GM20431 (cell line): ENCODE data around the gene RNF113B.

ENCODE experiments used
- in situ Hi-C: fragments of 300-500 bp; cut with MseI, MboI; formaldehyde crosslinking; loops from one replicate; pipeline ENCODE4 v1.15.0; 2020; ENCODE audit warnings: low sequenced_read_pairs; ENCODE audit not compliant: unreplicated experiment

Gene RNF113B

GRCh38 chr13:98206946-98207345, 29.9 kb upstream of the RNF113B start:
- in situ Hi-C loops: no loop called here

GRCh38 chr13:98204546-98204945, 27.5 kb upstream of the RNF113B start:
- in situ Hi-C loops: no loop called here

GRCh38 chr13:98203646-98204326, 26.7 kb upstream of the RNF113B start:
- in situ Hi-C loops: no loop called here

DNA sequence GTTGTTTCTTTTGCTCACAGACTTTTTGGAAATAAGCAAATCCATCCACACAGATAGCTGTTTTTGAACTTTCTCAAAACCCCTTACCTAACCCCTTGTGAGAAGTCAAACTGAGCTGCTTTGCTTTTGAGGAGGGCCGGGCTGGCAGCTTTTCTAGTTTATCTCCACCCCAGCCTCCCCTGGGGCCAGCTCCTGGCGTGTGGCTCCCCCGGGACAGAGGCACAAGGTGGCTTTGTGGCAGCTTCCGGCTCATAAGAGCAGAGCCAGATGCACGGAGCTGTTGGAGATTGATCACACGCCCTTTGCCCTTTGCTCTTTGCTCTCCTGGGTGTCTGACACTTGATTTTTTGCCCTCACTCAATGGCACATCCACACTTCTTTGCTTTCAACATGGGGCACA, 24.9 kb upstream of the RNF113B start:
- in situ Hi-C loops: no loop called here

DNA sequence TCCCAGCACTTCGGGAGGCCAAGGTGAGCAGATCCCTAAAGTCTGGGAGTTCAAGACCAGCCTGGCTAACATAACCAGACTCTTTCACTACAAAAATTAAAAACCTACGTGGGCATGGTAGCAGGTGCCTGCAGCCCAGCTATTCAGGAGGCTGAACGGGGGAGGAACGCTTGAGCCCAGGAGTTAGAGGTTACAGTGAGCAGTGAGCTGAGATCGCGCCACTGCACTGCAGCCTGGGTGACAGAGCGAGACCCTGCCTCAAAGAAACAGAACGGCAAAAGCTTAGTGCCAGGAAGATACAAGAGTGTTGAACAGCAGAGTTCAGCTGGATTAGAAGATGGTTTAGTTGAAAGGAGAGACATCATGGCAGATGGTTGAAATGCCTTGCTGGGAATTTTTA, 24.1 kb upstream of the RNF113B start:
- in situ Hi-C loops: no loop called here

DNA sequence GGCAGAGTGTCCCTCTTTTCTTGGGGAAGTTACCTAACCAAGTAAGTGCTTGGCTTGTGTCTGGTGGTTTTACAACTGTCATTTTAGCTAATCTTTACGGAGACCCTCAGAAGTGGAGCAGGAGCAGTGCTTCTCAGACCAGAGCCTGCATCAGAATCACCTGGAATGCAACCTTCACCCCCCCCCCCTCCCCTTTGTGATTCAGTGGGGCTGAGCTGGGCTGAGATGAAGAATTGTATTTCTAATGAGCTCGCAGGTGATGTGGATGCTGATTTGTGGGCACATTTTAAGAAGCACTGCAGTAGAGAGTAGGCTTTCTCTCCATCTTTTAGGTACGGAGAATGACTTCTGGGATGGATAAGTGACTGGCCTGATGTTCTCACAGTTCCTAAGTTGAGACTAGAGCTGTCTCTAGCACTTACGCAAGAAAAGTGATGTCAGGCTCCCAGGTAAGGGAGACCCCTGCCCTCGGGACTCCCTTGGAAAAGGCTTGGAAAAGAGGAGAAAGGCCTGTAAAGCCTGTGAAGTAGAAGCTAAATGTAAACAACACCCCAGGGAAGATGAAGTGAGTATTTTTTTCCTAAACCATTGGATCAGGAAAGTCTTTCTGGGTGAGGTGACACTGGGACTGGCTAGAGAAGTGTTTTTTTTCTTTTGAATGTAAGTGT, 23.3 kb upstream of the RNF113B start:
- in situ Hi-C loops: no loop called here

GRCh38 chr13:98199480-98199879, 22.4 kb upstream of the RNF113B start:
- in situ Hi-C loops: no loop called here

DNA sequence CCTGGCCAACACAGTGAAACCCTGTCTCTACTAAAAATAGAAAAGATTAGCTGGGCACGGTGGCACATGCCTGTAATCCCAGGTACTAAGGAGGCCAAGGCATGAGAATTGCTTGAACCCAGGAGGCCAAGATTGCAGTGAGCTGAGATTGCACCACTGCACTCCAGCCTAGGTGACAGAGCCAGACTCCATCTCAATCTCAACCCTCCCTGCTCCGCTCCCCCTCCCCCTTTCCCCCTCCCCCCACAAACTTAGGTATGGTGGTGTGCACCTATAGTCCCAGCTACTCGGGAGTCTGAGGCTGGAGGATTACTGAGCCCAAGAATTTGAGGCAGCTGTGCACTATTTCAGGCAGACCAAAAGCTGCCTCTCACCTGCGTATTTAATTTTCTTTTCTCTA, 21.6 kb upstream of the RNF113B start:
- in situ Hi-C loops: no loop called here

DNA sequence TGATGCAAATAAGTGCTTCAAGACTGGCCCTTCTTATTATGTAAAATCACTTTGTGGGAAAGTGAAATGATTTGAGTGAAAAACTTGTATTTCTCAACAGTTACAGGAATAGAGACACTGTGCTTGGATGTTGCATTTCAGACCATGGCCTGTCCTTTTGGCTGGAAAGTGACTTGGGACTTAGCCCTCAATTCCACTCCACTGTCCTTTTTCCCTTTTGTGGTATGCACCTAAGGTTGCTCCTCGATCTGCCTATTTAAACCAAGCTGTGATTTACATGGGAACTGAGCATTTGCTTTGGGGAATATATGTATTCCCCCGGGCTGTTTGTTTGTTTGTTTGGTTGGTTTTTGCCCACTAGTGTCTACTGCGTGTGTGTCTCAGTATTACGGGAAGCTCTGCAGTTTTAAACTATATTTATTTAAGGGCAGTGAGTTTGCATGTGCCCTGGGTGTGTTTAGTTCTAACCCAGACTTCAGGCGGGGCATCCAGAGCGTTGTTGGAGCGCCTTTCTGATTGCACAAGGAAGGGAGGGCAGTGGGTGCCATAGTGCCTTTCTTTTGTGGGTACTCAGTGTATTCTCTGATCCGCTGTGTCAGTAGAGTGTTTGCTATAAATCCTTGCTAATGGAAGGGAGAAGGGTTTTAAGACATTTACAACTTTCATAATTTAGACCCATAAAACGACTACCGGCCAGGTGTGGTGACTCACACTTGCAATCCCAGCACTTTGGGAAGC, 18.2 kb upstream of the RNF113B start:
- in situ Hi-C loops: no loop called here

DNA sequence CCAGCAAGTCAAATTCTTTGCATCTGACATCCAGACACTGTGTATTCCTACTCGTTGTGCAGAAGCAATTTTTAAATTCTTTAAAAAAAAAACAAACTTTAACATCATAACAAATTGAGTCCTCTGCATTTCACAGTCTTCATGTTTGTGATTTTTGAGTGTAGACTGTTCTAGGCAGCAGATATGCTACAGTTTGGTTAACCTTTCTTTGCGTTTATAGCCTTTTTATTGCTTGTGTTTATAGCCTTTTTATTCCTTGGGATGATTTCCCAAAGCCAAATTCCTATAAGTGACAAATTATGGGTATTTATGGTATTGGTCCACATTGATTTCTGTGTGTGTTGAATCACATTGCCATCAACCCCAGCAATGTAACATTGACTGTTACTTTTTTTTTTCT, 14.9 kb upstream of the RNF113B start:
- in situ Hi-C loops: no loop called here

DNA sequence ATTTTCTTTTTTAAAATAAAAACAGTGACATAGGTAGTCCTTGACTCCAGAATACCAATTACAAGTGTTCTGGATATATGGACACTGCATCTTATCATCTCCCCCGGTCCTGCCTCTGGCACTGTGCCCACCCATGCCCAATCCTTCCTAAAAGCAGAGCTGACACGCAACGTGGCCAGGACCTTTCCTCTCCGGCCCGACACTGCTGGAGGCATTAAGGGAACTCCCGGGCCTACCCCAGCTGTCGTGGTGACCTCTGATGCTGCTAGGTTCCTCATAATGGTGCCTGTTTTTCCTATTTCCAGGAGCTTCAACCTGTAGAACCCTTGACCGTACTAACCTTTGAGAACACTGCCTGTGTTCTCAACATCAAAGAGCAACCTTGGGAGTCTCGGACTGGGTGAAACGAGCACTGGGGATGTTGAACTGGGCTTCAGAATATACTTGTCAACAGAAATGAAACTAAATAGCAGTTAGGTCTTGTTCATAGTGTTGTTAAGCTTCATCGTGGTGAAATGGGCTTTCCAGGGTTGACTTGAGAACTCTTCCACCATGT, 13.9 kb upstream of the RNF113B start:
- in situ Hi-C loops: no loop called here

- in situ Hi-C loops: no loop called here
These were observed 12.9 kb upstream of the RNF113B start for GRCh38 chr13:98189841-98190505.

DNA sequence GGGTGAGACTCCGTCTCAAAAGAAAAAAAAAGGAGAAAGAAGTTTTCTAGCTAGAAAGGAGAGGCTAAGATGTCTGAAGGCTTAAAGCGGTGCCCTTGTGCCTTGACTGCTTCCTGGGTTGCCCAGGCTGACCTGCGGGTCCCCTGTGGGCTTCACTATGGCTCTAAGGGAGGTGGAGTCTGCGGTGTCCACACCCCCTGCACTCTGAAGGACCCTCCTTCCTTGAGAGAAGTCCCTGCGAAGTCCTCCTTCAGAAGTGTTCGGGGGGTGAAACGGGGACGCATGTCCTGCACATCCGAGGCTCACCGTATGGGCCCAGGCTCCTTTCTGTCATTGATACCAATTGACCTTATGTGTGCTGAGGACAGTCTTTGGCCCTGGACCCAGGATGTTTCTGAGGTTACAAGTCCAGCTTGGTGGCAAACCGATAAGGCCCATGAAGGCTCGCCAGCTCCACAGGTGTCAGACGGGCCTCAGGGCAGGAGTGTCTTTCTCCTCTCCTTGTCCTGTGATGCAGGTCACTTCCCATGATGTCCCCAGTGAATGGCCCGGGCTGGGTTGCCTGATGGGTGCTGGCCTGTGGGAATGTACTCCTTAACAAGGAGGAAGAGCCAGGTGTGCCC, 11.6 kb upstream of the RNF113B start:
- in situ Hi-C loops: no loop called here

- in situ Hi-C loops: no loop called here
These were observed 10.8 kb upstream of the RNF113B start for GRCh38 chr13:98187965-98188261.

DNA sequence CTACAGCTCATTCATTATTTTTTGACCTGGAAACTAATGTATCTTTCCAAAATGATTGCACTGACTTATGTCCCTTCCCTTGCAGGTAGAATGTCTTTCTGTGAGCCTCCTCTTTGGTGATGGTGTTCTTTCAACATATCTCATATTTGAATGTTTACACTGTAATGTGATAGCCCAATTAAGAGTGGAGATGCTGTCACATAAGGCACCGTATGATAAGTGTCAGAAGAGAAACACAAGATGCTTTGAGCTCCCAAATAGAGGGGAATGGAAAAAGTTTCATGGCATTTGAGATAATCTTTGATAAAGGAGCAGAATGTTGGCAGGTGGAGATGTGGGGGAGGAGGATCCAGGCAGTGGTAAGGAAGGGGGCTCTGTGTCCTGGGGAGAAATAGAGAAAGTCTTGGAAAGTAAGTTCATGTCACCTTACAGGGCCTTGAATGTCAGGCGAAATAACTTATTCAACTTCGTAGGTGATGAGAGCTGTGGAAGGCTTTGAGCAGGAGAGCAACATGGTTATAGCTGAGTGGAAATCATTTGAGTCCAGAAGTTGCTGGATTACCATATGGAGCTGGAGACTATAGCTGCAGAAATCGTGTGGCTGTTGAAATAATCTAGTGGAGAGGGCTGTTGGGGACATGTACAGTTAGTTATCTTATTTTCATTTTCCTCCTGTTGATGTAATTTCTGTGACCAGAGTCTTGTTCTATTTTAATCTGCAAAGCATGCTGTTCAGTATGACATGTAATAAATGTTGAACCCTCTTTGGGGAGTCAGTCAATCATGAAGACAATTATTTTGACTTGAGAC, 10.3 kb upstream of the RNF113B start:
- in situ Hi-C loops: no loop called here

- in situ Hi-C loops: no loop called here
These were observed 7.7 kb upstream of the RNF113B start for GRCh38 chr13:98184792-98185191.

DNA sequence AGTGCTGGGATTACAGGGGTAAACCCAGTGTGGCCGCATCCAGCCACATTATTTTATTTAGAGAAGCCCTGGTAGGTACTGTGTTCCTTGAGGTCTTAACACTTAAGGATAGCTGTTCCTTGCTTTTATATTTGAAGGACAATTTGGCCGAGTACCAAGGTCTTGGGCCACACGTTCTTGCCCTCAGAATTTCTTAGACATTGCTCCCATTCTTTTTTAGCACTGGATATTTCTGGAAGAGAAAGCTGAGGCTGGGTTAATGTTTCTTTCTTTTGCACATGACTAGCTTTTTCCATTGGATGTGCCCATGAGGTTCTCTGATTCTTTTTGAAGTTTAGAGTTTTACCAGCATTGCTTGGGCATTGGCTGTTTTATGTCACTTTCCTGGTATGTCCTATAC, 5.5 kb upstream of the RNF113B start:
- in situ Hi-C loops: no loop called here

DNA sequence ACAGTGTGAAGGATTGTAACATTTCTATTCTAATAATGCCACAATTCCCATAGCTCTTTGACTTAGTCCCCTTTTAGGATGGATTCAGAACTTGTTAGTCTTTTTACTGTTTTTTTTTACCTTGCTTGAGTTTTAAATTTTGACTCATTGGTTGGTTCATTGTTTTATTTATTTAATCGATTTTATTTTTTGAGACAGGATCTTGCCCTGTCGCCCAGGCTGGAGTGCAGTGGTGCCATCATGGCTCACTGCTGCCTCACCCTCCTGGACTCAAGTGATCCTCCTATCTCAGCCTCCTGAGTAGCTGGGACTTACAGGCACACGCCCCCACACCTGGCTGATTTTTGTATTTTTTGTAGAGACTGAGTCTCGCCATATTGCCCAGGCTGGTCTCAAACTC, 5.1 kb upstream of the RNF113B start:
- in situ Hi-C loops: no loop called here

- in situ Hi-C loops: no loop called here
These were observed 4.2 kb upstream of the RNF113B start for GRCh38 chr13:98181111-98181815.
